HS-27A (cell line): ENCODE measurements around the gene QRICH2.
"Not testable (repeated sequence)": the region's sequence is repeated elsewhere in the genome, so short reads cannot be mapped to it uniquely, and the experiment has no call there.

Source experiments
- DNase-seq: peaks from one replicate; pipeline ENCODE4 v3.0.0-alpha.2; 2012; ENCODE audit warnings: low read depth, missing footprints

Gene QRICH2

GRCh38 chr17:76326306-76326705, 18.2 kb upstream of the QRICH2 start:
- no peak for DNase-seq

- no peak for DNase-seq
These were observed 10.5 kb upstream of the QRICH2 start for GRCh38 chr17:76318586-76318985.

- no peak for DNase-seq
These were observed 9.5 kb upstream of the QRICH2 start for GRCh38 chr17:76317535-76317934.

GRCh38 chr17:76314392-76315227, 6.5 kb upstream of the QRICH2 start:
- no peak for DNase-seq

- no peak for DNase-seq
These were observed 4.7 kb upstream of the QRICH2 start for GRCh38 chr17:76312735-76313134.

- no peak for DNase-seq
These were observed 1.4 kb upstream of the QRICH2 start for GRCh38 chr17:76309461-76309860.

- DNase-seq: no peak
These were observed 644 bp downstream of the QRICH2 start for GRCh38 chr17:76307299-76307965.

- not testable (repeated sequence) for DNase-seq
These were observed 3.0 kb downstream of the QRICH2 start for GRCh38 chr17:76305135-76305454.

- no peak for DNase-seq
These were observed 3.6 kb downstream of the QRICH2 start for GRCh38 chr17:76304226-76305134.

GRCh38 chr17:76297436-76297835, 10.6 kb downstream of the QRICH2 start:
- DNase-seq: no peak

GRCh38 chr17:76296889-76297288, 11.2 kb downstream of the QRICH2 start:
- no peak for DNase-seq

- DNase-seq: no peak
These were observed 11.9 kb downstream of the QRICH2 start for GRCh38 chr17:76296186-76296585.

- DNase-seq: no peak
These were observed 15.0 kb downstream of the QRICH2 start for GRCh38 chr17:76293106-76293505.

- no peak for DNase-seq
These were observed 15.5 kb downstream of the QRICH2 start for GRCh38 chr17:76292567-76292966.

GRCh38 chr17:76281573-76282371, 26.3 kb downstream of the QRICH2 start:
- DNase-seq: no peak

GRCh38 chr17:76280650-76281049, 27.4 kb downstream of the QRICH2 start:
- DNase-seq: no peak

- DNase-seq: no peak
These were observed 28.3 kb downstream of the QRICH2 start for GRCh38 chr17:76279742-76280287.

GRCh38 chr17:76278952-76279741, 28.9 kb downstream of the QRICH2 start:
- DNase-seq: peak; percentile 23

- no peak for DNase-seq
These were observed 29.7 kb downstream of the QRICH2 start for GRCh38 chr17:76278268-76278908.
